Endothelial cell (in vitro differentiated cells): ENCODE data around the gene LRRC75B. TPM values are rescaled to one million over a fixed set of nuclear protein-coding genes. Genes with fewer than 3 reads are reported as not detected.
"Not testable (repeated sequence)": the region's sequence is repeated elsewhere in the genome, so short reads cannot be mapped to it uniquely, and the experiment has no call there.

Source experiments
- DNase-seq: peaks from one replicate; pipeline ENCODE4 v3.0.0; 2021; ENCODE audit warnings: low spot score
- H3K27ac Mint-ChIP-seq: one replicate; pipeline ENCODE4 v1.8.0; 2021; ENCODE audit warnings: mixed read lengths, inconsistent platforms; ENCODE audit not compliant: unreplicated experiment
- H3K27me3 Mint-ChIP-seq: one replicate; pipeline ENCODE4 v1.8.0; 2021; ENCODE audit warnings: mild to moderate bottlenecking, moderate library complexity, mixed read lengths, inconsistent platforms; ENCODE audit not compliant: unreplicated experiment
- H3K36me3 Mint-ChIP-seq: one replicate; pipeline ENCODE4 v1.8.0; 2021; ENCODE audit warnings: mild to moderate bottlenecking, low read depth, mixed read lengths, inconsistent platforms; ENCODE audit not compliant: unreplicated experiment
- H3K4me1 Mint-ChIP-seq: one replicate; pipeline ENCODE4 v1.8.0; 2021; ENCODE audit warnings: mild to moderate bottlenecking, mixed read lengths, inconsistent platforms; ENCODE audit not compliant: unreplicated experiment
- H3K4me3 Mint-ChIP-seq: one replicate; pipeline ENCODE4 v1.8.0; 2021; ENCODE audit warnings: mild to moderate bottlenecking, mixed read lengths, inconsistent platforms; ENCODE audit not compliant: unreplicated experiment
- H3K9me3 Mint-ChIP-seq: one replicate; pipeline ENCODE4 v1.8.0; 2021; ENCODE audit warnings: mixed read lengths, inconsistent platforms; ENCODE audit not compliant: unreplicated experiment
- total RNA-seq: library from RNA; stranded (reverse); fragmentation: NEBNext Ultra II Directional; extraction: Animal tissue kit (Norgen Biotek cat#: 25700); gene quantifications from one replicate; pipeline ENCODE4 v1.2.1, GENCODE V29; 2021; ENCODE audit not compliant: unreplicated experiment
- TF ChIP-seq, protein P1 (sequence below): fragments of 200-600 bp; sonication (generic); IDR thresholded peaks from one replicate; pipeline ENCODE4 v1.5.0; 2021; ENCODE audit warnings: antibody characterized with exemption; ENCODE audit not compliant: unreplicated experiment

The LRRC75B gene
- total RNA-seq, 1 donor from 2014 or later: 26.9 TPM

DNA sequence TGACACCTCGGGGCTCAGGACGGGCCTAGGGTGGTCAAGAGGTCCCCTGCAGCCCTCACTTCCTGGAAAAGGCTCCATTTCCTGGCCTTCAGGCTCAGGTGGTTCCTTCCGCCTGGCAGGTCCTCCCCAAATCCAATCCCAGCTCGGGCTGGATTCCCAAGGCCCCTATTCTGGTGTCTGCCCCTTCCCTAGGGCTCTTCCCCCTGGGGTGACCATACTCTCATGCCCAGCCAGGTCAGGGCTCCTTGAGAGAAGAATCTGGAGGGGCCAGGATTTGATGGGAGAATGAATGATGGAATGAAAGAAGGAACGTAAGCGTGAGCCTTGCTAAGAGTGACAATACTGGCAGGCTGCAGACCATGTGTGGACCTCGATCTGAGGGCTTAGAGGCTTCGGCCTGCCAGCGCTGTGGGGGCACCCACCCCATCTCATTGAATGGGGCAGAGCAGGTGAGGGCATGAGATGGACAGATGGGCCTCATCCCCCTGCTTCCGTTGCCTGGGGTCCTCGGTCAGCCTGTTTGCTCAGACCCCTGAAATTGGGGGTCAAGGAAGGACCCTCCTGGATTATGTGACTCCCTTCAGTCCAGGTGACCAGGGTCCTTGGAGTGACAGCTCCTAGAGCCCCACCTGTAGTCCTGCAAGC lies 9.4 kb upstream of the LRRC75B start:
- not testable (repeated sequence) for H3K9me3 Mint-ChIP-seq, H3K4me1 Mint-ChIP-seq, H3K4me3 Mint-ChIP-seq, H3K27me3 Mint-ChIP-seq, DNase-seq, H3K36me3 Mint-ChIP-seq
- H3K27ac Mint-ChIP-seq: peak overlapping the region; percentile 53

- Mint-ChIP-seq H3K4me3 (no peak overlapping the region), H3K4me1 (peaks cover 8% of the 10 kb centered on the region), H3K9me3 (no peaks in the 10 kb centered on the region), H3K27me3 (peaks cover under 1% of the 10 kb centered on the region), H3K36me3 (no peaks in the 10 kb centered on the region), H3K27ac (no peak overlapping the region)
- DNase-seq: no peak
- TF ChIP-seq, protein P1, sequence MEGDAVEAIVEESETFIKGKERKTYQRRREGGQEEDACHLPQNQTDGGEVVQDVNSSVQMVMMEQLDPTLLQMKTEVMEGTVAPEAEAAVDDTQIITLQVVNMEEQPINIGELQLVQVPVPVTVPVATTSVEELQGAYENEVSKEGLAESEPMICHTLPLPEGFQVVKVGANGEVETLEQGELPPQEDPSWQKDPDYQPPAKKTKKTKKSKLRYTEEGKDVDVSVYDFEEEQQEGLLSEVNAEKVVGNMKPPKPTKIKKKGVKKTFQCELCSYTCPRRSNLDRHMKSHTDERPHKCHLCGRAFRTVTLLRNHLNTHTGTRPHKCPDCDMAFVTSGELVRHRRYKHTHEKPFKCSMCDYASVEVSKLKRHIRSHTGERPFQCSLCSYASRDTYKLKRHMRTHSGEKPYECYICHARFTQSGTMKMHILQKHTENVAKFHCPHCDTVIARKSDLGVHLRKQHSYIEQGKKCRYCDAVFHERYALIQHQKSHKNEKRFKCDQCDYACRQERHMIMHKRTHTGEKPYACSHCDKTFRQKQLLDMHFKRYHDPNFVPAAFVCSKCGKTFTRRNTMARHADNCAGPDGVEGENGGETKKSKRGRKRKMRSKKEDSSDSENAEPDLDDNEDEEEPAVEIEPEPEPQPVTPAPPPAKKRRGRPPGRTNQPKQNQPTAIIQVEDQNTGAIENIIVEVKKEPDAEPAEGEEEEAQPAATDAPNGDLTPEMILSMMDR: no peak
Observed at GRCh38 chr22:24601217-24602104, 8.6 kb upstream of the LRRC75B start.

GRCh38 chr22:24599958-24600715 lies 7.3 kb upstream of the LRRC75B start:
- not testable (repeated sequence) for H3K9me3 Mint-ChIP-seq, H3K27me3 Mint-ChIP-seq, H3K36me3 Mint-ChIP-seq, H3K27ac Mint-ChIP-seq, DNase-seq, H3K4me1 Mint-ChIP-seq, H3K4me3 Mint-ChIP-seq

DNA sequence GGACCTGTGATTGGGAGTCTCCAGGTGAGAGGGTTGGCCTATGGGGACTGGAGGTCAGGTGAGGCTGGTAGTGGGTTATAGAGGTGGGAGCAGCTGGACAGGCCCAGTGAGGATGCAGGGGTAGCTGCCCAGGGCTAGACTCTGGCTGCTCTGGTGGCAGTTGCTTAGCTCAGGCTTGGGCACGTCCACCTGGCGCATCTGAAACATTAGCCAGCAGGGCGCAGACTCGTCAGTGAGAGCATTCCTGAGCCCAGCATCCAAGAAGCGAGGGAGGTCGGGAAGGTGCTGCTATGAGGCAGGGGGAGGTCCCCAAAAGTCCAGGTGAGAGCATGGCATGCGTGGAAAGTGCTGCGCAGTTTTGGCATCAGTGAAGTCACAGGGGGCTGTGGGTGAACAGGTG lies 6.6 kb upstream of the LRRC75B start:
- TF ChIP-seq, protein P1: no peak

GRCh38 chr22:24597076-24597475 lies 4.2 kb upstream of the LRRC75B start:
- not testable (repeated sequence) for H3K4me3 Mint-ChIP-seq, DNase-seq, H3K27me3 Mint-ChIP-seq, H3K36me3 Mint-ChIP-seq, H3K4me1 Mint-ChIP-seq, H3K9me3 Mint-ChIP-seq, H3K27ac Mint-ChIP-seq

More for the DNA sequence above, 6.6 kb upstream of the LRRC75B start:
- H3K4me3 Mint-ChIP-seq: no peak overlapping the region
- no peaks in the 10 kb centered on the region for H3K36me3 Mint-ChIP-seq
- no peaks in the 10 kb centered on the region for H3K9me3 Mint-ChIP-seq
- peaks cover 4% of the 10 kb centered on the region for H3K27me3 Mint-ChIP-seq
- no peak overlapping the region for H3K27ac Mint-ChIP-seq
- peaks cover 8% of the 10 kb centered on the region for H3K4me1 Mint-ChIP-seq
- DNase-seq: no peak

GRCh38 chr22:24595863-24596262 lies 3.0 kb upstream of the LRRC75B start:
- Mint-ChIP-seq H3K27me3 (peaks cover 7% of the 10 kb centered on the region), H3K9me3 (no peaks in the 10 kb centered on the region), H3K36me3 (no peaks in the 10 kb centered on the region), H3K4me3 (no peak overlapping the region), H3K4me1 (no peaks in the 10 kb centered on the region), H3K27ac (no peak overlapping the region)
- DNase-seq: no peak
- TF ChIP-seq, protein P1: no peak
